Caco-2 (cell line): ENCODE measurements around the gene PAK4. TPM values are rescaled to one million over a fixed set of nuclear protein-coding genes. Genes with fewer than 3 reads are reported as not detected.

Experiments used
- BruUV-seq: library from RNA; stranded (reverse); fragments of 400-500 nt; replicated peaks from 2 replicates; lab custom pipeline; 2021; lab: Mats Ljungman, UMichigan
- CTCF ChIA-PET: fragments of 300-600 bp; sonication (Branson Sonifier 250); formaldehyde crosslinking; loops from one replicate; lab custom pipeline; 2022; ENCODE audit warnings: antibody characterized with exemption; lab: Charles Lee
- POLR2A ChIA-PET: fragments of 300-600 bp; sonication (Branson Sonifier 250); formaldehyde crosslinking; loops from one replicate; lab custom pipeline; 2022; ENCODE audit warnings: antibody characterized with exemption; lab: Charles Lee
- DNase-seq, 2 experiments: peaks; one replicate each; pipeline versions ENCODE4 v3.0.0 to v3.0.0-alpha.2; 2020 to 2022
- H3K27me3 ChIP-seq: replicated peaks from 2 replicates; pipeline ENCODE4 v1.6.0; 2011; ENCODE audit warnings: low read length; ENCODE audit not compliant: control insufficient read depth, insufficient read depth
- H3K36me3 ChIP-seq: 2 replicates; pipeline ENCODE4 v1.5.1; 2011; ENCODE audit warnings: low read length; ENCODE audit not compliant: control insufficient read depth, insufficient read depth
- H3K4me1 ChIP-seq: fragments of 250-450 bp; sonication (Bioruptor Pico); 2 replicates; pipeline ENCODE4 v1.5.1; 2020; ENCODE audit warnings: mild to moderate bottlenecking
- H3K4me3 ChIP-seq: 2 replicates; pipeline ENCODE4 v1.5.1; 2011; ENCODE audit warnings: low read depth, mild to moderate bottlenecking, control low read depth, low read length
- H3K9me3 ChIP-seq: fragments of 250-450 bp; sonication (Bioruptor Pico); 2 replicates; pipeline ENCODE4 v1.5.1; 2020; ENCODE audit warnings: mild to moderate bottlenecking, moderate library complexity
- H3K27ac Mint-ChIP-seq: one replicate; pipeline ENCODE4 v1.8.0; 2022; ENCODE audit warnings: mixed read lengths; ENCODE audit not compliant: unreplicated experiment
- H3K27me3 Mint-ChIP-seq: one replicate; pipeline ENCODE4 v1.8.0; 2022; ENCODE audit warnings: mixed read lengths; ENCODE audit not compliant: insufficient read depth, unreplicated experiment
- H3K36me3 Mint-ChIP-seq: one replicate; pipeline ENCODE4 v1.8.0; 2022; ENCODE audit warnings: mild to moderate bottlenecking, mixed read lengths; ENCODE audit not compliant: insufficient read depth, unreplicated experiment
- H3K4me1 Mint-ChIP-seq: one replicate; pipeline ENCODE4 v1.8.0; 2022; ENCODE audit warnings: low read depth, mixed read lengths; ENCODE audit not compliant: unreplicated experiment
- H3K4me3 Mint-ChIP-seq: one replicate; pipeline ENCODE4 v1.8.0; 2022; ENCODE audit warnings: mild to moderate bottlenecking, moderate library complexity, mixed read lengths; ENCODE audit not compliant: unreplicated experiment
- H3K9me3 Mint-ChIP-seq: one replicate; pipeline ENCODE4 v1.8.0; 2022; ENCODE audit warnings: mixed read lengths; ENCODE audit not compliant: unreplicated experiment
- intact Hi-C: fragments of 100-400 bp; cut with micrococcal nuclease; formaldehyde crosslinking; loops from one replicate; pipeline ENCODE4 v1.10.0; 2022; ENCODE audit not compliant: unreplicated experiment
- total RNA-seq: library from RNA; stranded (reverse); gene quantifications from 2 replicates; pipeline ENCODE4 v1.2.3, GENCODE V29; 2022
- TF ChIP-seq, protein P1 (sequence below), 2 experiments: fragments of 200-600 bp in 1 of 2; IDR thresholded peaks; 1 replicate in 1 of 2; 2 replicates in 1 of 2; pipeline versions ENCODE4 v1.5.1 to v1.8.0; 2011 to 2022; ENCODE audit warnings: antibody characterized with exemption in 1 of 2, control low read depth in 1 of 2, inconsistent platforms in 1 of 2, low read depth in 1 of 2, low read length in 1 of 2, mild to moderate bottlenecking in 1 of 2, moderate library complexity in 1 of 2; ENCODE audit not compliant: insufficient read depth in 1 of 2, severe bottlenecking in 1 of 2, unreplicated experiment in 1 of 2

The PAK4 gene
- total RNA-seq, 1 experiment from 2014 or later: 112 TPM

DNA sequence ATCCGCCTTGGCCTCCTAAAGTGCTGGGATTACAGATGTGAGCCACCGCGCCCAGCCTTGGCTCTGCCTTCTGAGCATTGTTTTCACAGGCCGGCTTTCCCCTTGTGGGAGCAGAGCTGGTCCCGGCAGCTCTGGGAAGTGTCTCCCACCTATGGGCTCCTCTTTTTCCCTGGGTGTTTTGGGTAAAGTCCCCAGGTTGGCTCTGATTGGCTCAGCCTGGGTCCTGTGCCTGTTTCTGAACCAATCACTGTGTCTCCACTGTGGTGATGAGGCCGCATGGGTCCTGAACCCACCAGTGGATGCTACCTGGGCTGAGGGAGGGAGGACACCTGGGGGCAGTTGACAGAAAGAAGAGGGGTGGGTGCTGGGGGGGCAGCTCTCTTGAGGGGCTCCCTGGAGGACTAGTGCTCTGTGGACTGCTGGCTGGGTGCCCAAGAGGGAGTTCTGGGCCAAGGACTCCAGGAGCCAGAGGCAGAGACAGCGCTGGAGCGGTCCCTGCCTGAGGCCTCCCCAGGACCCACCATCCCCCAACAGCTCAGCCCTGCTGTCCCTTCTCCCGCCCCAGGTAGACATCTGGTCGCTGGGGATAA, 51.6 kb downstream of the PAK4 start:
- peaks cover 5% of the 10 kb centered on the region for H3K36me3 ChIP-seq
- POLR2A ChIA-PET: no interaction called here

DNA sequence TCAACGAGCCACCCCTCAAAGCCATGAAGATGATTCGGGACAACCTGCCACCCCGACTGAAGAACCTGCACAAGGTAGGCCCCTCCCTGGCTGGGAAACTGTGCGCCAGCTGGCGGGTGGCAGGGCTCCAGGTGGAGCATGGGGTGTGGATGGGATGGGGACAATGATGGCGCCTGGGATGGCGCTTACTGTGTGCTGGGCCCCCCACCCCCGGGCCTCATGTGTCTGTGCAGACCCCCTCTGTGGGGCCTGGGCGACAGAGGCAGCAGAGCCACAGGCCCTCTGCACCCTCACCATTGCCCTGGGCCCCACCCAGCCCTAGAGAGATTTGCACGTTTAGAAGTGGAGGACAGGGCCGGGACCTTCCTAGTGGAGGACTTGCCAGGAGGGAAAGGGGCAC, 52.1 kb downstream of the PAK4 start:
- Mint-ChIP-seq H3K27ac (no peak overlapping the region), H3K27me3 (no peaks in the 10 kb centered on the region), H3K4me3 (no peak overlapping the region), H3K9me3 (no peaks in the 10 kb centered on the region), H3K4me1 (peaks cover 6% of the 10 kb centered on the region), H3K36me3 (peaks cover 72% of the 10 kb centered on the region)
- no TSS peak for BruUV-seq
- Histone ChIP-seq H3K4me1 (no peaks in the 10 kb centered on the region), H3K36me3 (peaks cover 5% of the 10 kb centered on the region; the same call in 1 of the 2 replicates), H3K9me3 (no peaks in the 10 kb centered on the region; the same call in 1 of the 2 replicates), H3K27me3 (no peaks in the 10 kb centered on the region), H3K4me3 (no peak overlapping the region)
- TF ChIP-seq, protein P1, sequence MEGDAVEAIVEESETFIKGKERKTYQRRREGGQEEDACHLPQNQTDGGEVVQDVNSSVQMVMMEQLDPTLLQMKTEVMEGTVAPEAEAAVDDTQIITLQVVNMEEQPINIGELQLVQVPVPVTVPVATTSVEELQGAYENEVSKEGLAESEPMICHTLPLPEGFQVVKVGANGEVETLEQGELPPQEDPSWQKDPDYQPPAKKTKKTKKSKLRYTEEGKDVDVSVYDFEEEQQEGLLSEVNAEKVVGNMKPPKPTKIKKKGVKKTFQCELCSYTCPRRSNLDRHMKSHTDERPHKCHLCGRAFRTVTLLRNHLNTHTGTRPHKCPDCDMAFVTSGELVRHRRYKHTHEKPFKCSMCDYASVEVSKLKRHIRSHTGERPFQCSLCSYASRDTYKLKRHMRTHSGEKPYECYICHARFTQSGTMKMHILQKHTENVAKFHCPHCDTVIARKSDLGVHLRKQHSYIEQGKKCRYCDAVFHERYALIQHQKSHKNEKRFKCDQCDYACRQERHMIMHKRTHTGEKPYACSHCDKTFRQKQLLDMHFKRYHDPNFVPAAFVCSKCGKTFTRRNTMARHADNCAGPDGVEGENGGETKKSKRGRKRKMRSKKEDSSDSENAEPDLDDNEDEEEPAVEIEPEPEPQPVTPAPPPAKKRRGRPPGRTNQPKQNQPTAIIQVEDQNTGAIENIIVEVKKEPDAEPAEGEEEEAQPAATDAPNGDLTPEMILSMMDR (IDR thresholded peaks at IDR 0.05; ENCODE audit: insufficient read depth in 1 of 2, low read depth in 1 of 2, low read length in 1 of 2, severe bottlenecking in 1 of 2, unreplicated experiment in 1 of 2): no peak
- POLR2A ChIA-PET: no interaction called here
- DNase-seq: no peak
- intact Hi-C loops: no loop called here
- CTCF ChIA-PET: no interaction called here

More for the DNA sequence above, 51.6 kb downstream of the PAK4 start:
- Mint-ChIP-seq H3K4me1 (peaks cover 5% of the 10 kb centered on the region), H3K9me3 (no peaks in the 10 kb centered on the region), H3K4me3 (no peak overlapping the region), H3K27ac (no peak overlapping the region), H3K36me3 (peaks cover 68% of the 10 kb centered on the region), H3K27me3 (no peaks in the 10 kb centered on the region)
- no peaks in the 10 kb centered on the region for H3K4me1 ChIP-seq
- H3K27me3 ChIP-seq: no peaks in the 10 kb centered on the region
- intact Hi-C loops: no loop called here
- H3K9me3 ChIP-seq: no peaks in the 10 kb centered on the region
- BruUV-seq: no TSS peak
- no peak overlapping the region for H3K4me3 ChIP-seq
- CTCF ChIA-PET: no interaction called here
- TF ChIP-seq, protein P1 (IDR thresholded peaks at IDR 0.05; ENCODE audit: insufficient read depth in 1 of 2, low read depth in 1 of 2, low read length in 1 of 2, severe bottlenecking in 1 of 2, unreplicated experiment in 1 of 2): no peak
- DNase-seq: no peak

DNA sequence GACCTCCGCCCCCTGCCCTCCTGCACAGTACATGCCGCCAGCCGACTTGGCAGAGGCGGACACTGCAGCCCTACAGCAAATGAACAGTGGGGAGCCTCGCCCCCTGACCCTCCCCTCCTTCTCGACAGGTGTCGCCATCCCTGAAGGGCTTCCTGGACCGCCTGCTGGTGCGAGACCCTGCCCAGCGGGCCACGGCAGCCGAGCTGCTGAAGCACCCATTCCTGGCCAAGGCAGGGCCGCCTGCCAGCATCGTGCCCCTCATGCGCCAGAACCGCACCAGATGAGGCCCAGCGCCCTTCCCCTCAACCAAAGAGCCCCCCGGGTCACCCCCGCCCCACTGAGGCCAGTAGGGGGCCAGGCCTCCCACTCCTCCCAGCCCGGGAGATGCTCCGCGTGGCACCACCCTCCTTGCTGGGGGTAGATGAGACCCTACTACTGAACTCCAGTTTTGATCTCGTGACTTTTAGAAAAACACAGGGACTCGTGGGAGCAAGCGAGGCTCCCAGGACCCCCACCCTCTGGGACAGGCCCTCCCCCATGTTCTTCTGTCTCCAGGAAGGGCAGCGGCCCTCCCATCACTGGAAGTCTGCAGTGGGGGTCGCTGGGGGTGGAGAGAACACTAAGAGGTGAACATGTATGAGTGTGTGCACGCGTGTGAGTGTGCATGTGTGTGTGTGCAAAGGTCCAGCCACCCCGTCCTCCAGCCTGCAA, 52.9 kb downstream of the PAK4 start:
- H3K36me3 ChIP-seq: peaks cover 5% of the 10 kb centered on the region; the same call in 1 of the 2 replicates
- Mint-ChIP-seq H3K9me3 (no peaks in the 10 kb centered on the region), H3K27me3 (no peaks in the 10 kb centered on the region), H3K27ac (no peak overlapping the region), H3K4me1 (peaks cover 6% of the 10 kb centered on the region), H3K4me3 (no peak overlapping the region), H3K36me3 (peaks cover 75% of the 10 kb centered on the region)
- no peaks in the 10 kb centered on the region; the same call in 1 of the 2 replicates for H3K9me3 ChIP-seq
- ChIA-PET CTCF (no interaction called here), POLR2A (no interaction called here)
- H3K4me3 ChIP-seq: no peak overlapping the region
- TSS peak; percentile 61 for BruUV-seq
- intact Hi-C loops: no loop called here
- DNase-seq: no peak
- TF ChIP-seq, protein P1 (IDR thresholded peaks at IDR 0.05; ENCODE audit: insufficient read depth in 1 of 2, low read depth in 1 of 2, low read length in 1 of 2, severe bottlenecking in 1 of 2, unreplicated experiment in 1 of 2): no peak
- no peaks in the 10 kb centered on the region for H3K27me3 ChIP-seq
- no peaks in the 10 kb centered on the region for H3K4me1 ChIP-seq
